Measurements from ENCODE around the gene SPEM2. TPM values are rescaled to one million over a fixed set of nuclear protein-coding genes. Genes with fewer than 3 reads are reported as not detected.

The SPEM2 gene
- total RNA-seq, 1 donor from 2014 or later, result 0.15 TPM

GRCh38 chr17:7440834-7441195 lies 15.4 kb downstream of the SPEM2 start:
- H3K27ac Mint-ChIP-seq (ENCODE audit: unreplicated experiment), result no peak overlapping the region
- H3K36me3 Mint-ChIP-seq (ENCODE audit: low read depth, unreplicated experiment), result no peaks in the 10 kb centered on the region
- peak; percentile 39 for DNase-seq (ENCODE audit: low spot score)
- TF ChIP-seq, protein P1, sequence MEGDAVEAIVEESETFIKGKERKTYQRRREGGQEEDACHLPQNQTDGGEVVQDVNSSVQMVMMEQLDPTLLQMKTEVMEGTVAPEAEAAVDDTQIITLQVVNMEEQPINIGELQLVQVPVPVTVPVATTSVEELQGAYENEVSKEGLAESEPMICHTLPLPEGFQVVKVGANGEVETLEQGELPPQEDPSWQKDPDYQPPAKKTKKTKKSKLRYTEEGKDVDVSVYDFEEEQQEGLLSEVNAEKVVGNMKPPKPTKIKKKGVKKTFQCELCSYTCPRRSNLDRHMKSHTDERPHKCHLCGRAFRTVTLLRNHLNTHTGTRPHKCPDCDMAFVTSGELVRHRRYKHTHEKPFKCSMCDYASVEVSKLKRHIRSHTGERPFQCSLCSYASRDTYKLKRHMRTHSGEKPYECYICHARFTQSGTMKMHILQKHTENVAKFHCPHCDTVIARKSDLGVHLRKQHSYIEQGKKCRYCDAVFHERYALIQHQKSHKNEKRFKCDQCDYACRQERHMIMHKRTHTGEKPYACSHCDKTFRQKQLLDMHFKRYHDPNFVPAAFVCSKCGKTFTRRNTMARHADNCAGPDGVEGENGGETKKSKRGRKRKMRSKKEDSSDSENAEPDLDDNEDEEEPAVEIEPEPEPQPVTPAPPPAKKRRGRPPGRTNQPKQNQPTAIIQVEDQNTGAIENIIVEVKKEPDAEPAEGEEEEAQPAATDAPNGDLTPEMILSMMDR (IDR thresholded peaks at IDR 0.05; ENCODE audit: unreplicated experiment), result no peak
- no peaks in the 10 kb centered on the region for H3K9me3 Mint-ChIP-seq (ENCODE audit: unreplicated experiment)
- H3K4me1 Mint-ChIP-seq (ENCODE audit: unreplicated experiment), result peaks cover 38% of the 10 kb centered on the region
- H3K4me3 Mint-ChIP-seq (ENCODE audit: unreplicated experiment), result peak overlapping the region; percentile 92
- H3K27me3 Mint-ChIP-seq (ENCODE audit: unreplicated experiment), result peaks cover 29% of the 10 kb centered on the region

DNA sequence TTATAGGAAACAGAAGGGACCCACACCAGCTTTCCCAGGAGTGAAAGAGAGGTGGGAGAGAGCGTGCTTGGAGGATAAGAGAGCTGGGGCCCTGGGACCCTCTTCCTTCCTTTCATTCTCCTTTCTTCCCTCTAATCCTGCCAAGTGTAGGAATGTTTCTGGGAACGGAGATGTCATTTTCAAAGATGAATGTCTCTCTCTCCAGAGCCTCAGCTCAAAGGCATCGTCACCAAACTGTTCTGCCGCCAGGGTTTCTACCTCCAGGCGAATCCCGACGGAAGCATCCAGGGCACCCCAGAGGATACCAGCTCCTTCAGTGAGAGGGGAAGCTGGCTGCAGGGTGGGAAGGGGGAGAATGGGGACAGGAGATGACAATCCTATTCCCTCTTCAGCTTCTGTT lies 15.8 kb downstream of the SPEM2 start:
- peak overlapping the region; percentile 92 for H3K4me3 Mint-ChIP-seq (ENCODE audit: unreplicated experiment)
- H3K9me3 Mint-ChIP-seq (ENCODE audit: unreplicated experiment), result no peaks in the 10 kb centered on the region
- peaks cover 39% of the 10 kb centered on the region for H3K4me1 Mint-ChIP-seq (ENCODE audit: unreplicated experiment)
- no peak for DNase-seq (ENCODE audit: low spot score)
- no peak overlapping the region for H3K27ac Mint-ChIP-seq (ENCODE audit: unreplicated experiment)
- TF ChIP-seq, protein P1 (IDR thresholded peaks at IDR 0.05; ENCODE audit: unreplicated experiment), result no peak
- H3K27me3 Mint-ChIP-seq (ENCODE audit: unreplicated experiment), result peaks cover 28% of the 10 kb centered on the region
- H3K36me3 Mint-ChIP-seq (ENCODE audit: low read depth, unreplicated experiment), result no peaks in the 10 kb centered on the region

DNA sequence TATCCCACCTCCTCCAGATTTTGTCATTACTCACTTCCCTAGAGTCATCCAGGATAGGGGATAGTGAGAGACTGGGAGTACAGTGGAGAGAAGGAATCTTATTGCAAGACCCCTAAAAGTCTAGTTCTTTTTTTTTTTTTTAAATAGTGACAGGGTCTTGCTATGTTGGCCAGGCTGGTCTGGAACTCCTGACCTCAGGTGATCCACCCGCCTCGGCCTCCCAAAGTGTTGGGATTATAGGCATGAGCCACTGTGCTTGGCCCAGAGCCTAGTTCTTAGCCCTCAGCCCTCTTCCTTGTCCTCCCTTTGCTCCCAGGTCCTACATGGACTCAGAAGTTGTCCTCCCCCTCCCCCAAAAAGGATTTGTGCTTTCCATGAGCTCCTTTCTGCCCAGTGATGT lies 16.7 kb downstream of the SPEM2 start:
- Mint-ChIP-seq H3K4me1 (ENCODE audit: unreplicated experiment) (peaks cover 42% of the 10 kb centered on the region), H3K36me3 (ENCODE audit: low read depth, unreplicated experiment) (no peaks in the 10 kb centered on the region), H3K9me3 (ENCODE audit: unreplicated experiment) (no peaks in the 10 kb centered on the region), H3K27me3 (ENCODE audit: unreplicated experiment) (peaks cover 31% of the 10 kb centered on the region), H3K27ac (ENCODE audit: unreplicated experiment) (no peak overlapping the region), H3K4me3 (ENCODE audit: unreplicated experiment) (peak overlapping the region; percentile 92)
- TF ChIP-seq, protein P1 (IDR thresholded peaks at IDR 0.05; ENCODE audit: unreplicated experiment), result no peak
- no peak for DNase-seq (ENCODE audit: low spot score)

GRCh38 chr17:7443499-7444485 lies 18.4 kb downstream of the SPEM2 start:
- TF ChIP-seq, protein P1 (IDR thresholded peaks at IDR 0.05; ENCODE audit: unreplicated experiment), result no peak
- H3K27me3 Mint-ChIP-seq (ENCODE audit: unreplicated experiment), result peaks cover 24% of the 10 kb centered on the region
- H3K27ac Mint-ChIP-seq (ENCODE audit: unreplicated experiment), result peak overlapping the region; percentile 48
- H3K36me3 Mint-ChIP-seq (ENCODE audit: low read depth, unreplicated experiment), result no peaks in the 10 kb centered on the region
- DNase-seq (ENCODE audit: low spot score), result no peak
- no peaks in the 10 kb centered on the region for H3K9me3 Mint-ChIP-seq (ENCODE audit: unreplicated experiment)
- H3K4me1 Mint-ChIP-seq (ENCODE audit: unreplicated experiment), result peaks cover 35% of the 10 kb centered on the region
- peak overlapping the region; percentile 65 for H3K4me3 Mint-ChIP-seq (ENCODE audit: unreplicated experiment)

Data from endothelial cell (in vitro differentiated cells).